HCT116 (cell line): ENCODE data around the gene AUTS2. TPM values are rescaled to one million over a fixed set of nuclear protein-coding genes. Genes with fewer than 3 reads are reported as not detected.

Source experiments
- ATAC-seq: fragments of 200-7000 bp; cut with Tn5 transposase; 2 replicates; pipeline ENCODE4 v1.9.1; 2020; ENCODE audit warnings: mild to moderate bottlenecking, moderate library complexity
- BruUV-seq: library from RNA; stranded (reverse); fragments of 400-500 nt; replicated peaks from 2 replicates; lab custom pipeline; 2021; lab: Mats Ljungman, UMichigan
- CTCF ChIA-PET: fragments of 300-600 bp; sonication (Branson Sonifier 250); formaldehyde crosslinking; loops from one replicate; lab custom pipeline; 2021; ENCODE audit warnings: antibody characterized with exemption; lab: Charles Lee
- POLR2A ChIA-PET: fragments of 300-600, 350-600 bp; sonication (Branson Sonifier 250); formaldehyde crosslinking; loops from one replicate; lab custom pipeline; 2021; ENCODE audit warnings: antibody characterized with exemption; lab: Charles Lee
- RAD21 ChIA-PET, 2 experiments: fragments of 300-600 bp; sonication (Branson Sonifier 250); formaldehyde crosslinking; loops; one replicate each; lab custom pipeline; 2023; ENCODE audit warnings: low total read pairs in 2 of 2; ENCODE audit not compliant: uncharacterized antibody in 2 of 2, unreplicated experiment in 2 of 2, low non-redundant PET in 1 of 2; lab: Charles Lee
- DNase-seq: peaks from one replicate; pipeline ENCODE4 v3.0.0-alpha.2; 2010; ENCODE audit warnings: low read depth, low spot score
- H2AFZ ChIP-seq: fragments of 200-600 bp; shearing (Covaris generic), sonication (generic); 2 replicates; pipeline ENCODE4 v1.6.1; 2017; ENCODE audit warnings: low read depth, mixed run types, mixed read lengths, antibody characterized with exemption, low read length; ENCODE audit not compliant: poor library complexity, severe bottlenecking
- H3K27ac ChIP-seq: 2 replicates; pipeline ENCODE4 v1.5.1; 2012; ENCODE audit warnings: low read depth, low read length
- H3K27me3 ChIP-seq: fragments of 200-600 bp; sonication (generic); 2 replicates; pipeline ENCODE4 v1.6.1; 2016; ENCODE audit warnings: mixed run types, low read length, mixed read lengths; ENCODE audit not compliant: insufficient read depth
- H3K36me3 ChIP-seq, 2 experiments: fragments of 200-500 bp in 1 of 2; fragments of 200-600 bp in 1 of 2; sonication (Bioruptor generic) in 1 of 2; sonication (generic) in 1 of 2; 2 replicates each; pipeline versions ENCODE4 v1.5.1 to v1.6.1; 2014 to 2016; ENCODE audit warnings: low read length in 2 of 2, inconsistent platforms in 1 of 2, mixed read lengths in 1 of 2, mixed run types in 1 of 2; ENCODE audit not compliant: insufficient read depth in 2 of 2, control insufficient read depth in 1 of 2
- H3K4me1 ChIP-seq, 2 experiments: fragments of 200-600 bp in 1 of 2; sonication (generic) in 1 of 2; 2 replicates each; pipeline versions ENCODE4 v1.5.1 to v1.6.1; 2012 to 2017; ENCODE audit warnings: low read length in 2 of 2, inconsistent platforms in 1 of 2, mild to moderate bottlenecking in 1 of 2, mixed read lengths in 1 of 2, mixed run types in 1 of 2, moderate library complexity in 1 of 2; ENCODE audit not compliant: insufficient read depth in 2 of 2, control insufficient read depth in 1 of 2
- H3K4me2 ChIP-seq: fragments of 200-600 bp; sonication (generic); 2 replicates; pipeline ENCODE4 v1.6.1; 2017; ENCODE audit warnings: mixed run types, low read length, mixed read lengths
- H3K4me3 ChIP-seq, 2 experiments: fragments of 200-600 bp in 1 of 2; sonication (generic) in 1 of 2; replicated peaks in 1 of 2; 2 replicates each; pipeline ENCODE4 v1.5.1; 2011 to 2016; ENCODE audit warnings: low read length in 2 of 2, control low read depth in 1 of 2, low read depth in 1 of 2, mild to moderate bottlenecking in 1 of 2, mixed read lengths in 1 of 2, mixed run types in 1 of 2
- H3K79me2 ChIP-seq: fragments of 200-600 bp; sonication (generic); 2 replicates; pipeline ENCODE4 v1.6.1; 2017; ENCODE audit warnings: mild to moderate bottlenecking, mixed run types, low read length, moderate library complexity, mixed read lengths; ENCODE audit not compliant: insufficient read depth
- H3K9ac ChIP-seq: fragments of 200-600 bp; sonication (generic); 2 replicates; pipeline ENCODE4 v1.6.1; 2016; ENCODE audit warnings: low read length, mixed read lengths
- H3K9me2 ChIP-seq: fragments of 200-600 bp; sonication (generic), shearing (Covaris generic); 2 replicates; pipeline ENCODE4 v1.6.1; 2017; ENCODE audit warnings: mixed run types, mild to moderate bottlenecking, moderate library complexity; ENCODE audit not compliant: insufficient read depth
- H3K9me3 ChIP-seq, 2 experiments: fragments of 200-500 bp in 1 of 2; fragments of 200-600 bp in 1 of 2; sonication (Bioruptor generic) in 1 of 2; sonication (generic) in 1 of 2; 2 replicates each; pipeline ENCODE4 v1.6.1; 2014 to 2017; ENCODE audit warnings: low read length in 2 of 2, mixed read lengths in 2 of 2, inconsistent platforms in 1 of 2, low read depth in 1 of 2, mild to moderate bottlenecking in 1 of 2, mixed run types in 1 of 2, moderate library complexity in 1 of 2; ENCODE audit not compliant: control insufficient read depth in 1 of 2, insufficient read depth in 1 of 2
- H4K20me1 ChIP-seq: fragments of 200-600 bp; sonication (generic), shearing (Covaris generic); 2 replicates; pipeline ENCODE4 v1.6.1; 2017; ENCODE audit warnings: mixed run types, mild to moderate bottlenecking, moderate library complexity; ENCODE audit not compliant: insufficient read depth
- CBX3 ChIP-seq: IDR thresholded peaks from 2 replicates; pipeline ENCODE4 v1.6.1; 2012; ENCODE audit warnings: low read depth
- CEBPB ChIP-seq: IDR thresholded peaks from 2 replicates; pipeline ENCODE4 v1.6.1; 2012; ENCODE audit warnings: low read depth
- CTCF ChIP-seq, 3 experiments: fragments of 200-600 bp in 1 of 3; sonication (generic) in 1 of 3; IDR thresholded peaks in 2 of 3; conservative IDR thresholded peaks in 1 of 3; 2 replicates each; pipeline ENCODE4 v1.5.1; 2012 to 2017; ENCODE audit warnings: low read depth in 2 of 3, low read length in 2 of 3, antibody characterized with exemption in 1 of 3, borderline replicate concordance in 1 of 3, control low read depth in 1 of 3, mild to moderate bottlenecking in 1 of 3, mixed read lengths in 1 of 3, mixed run types in 1 of 3, moderate library complexity in 1 of 3; ENCODE audit not compliant: insufficient read depth in 1 of 3
- EGR1 ChIP-seq: IDR thresholded peaks from 2 replicates; pipeline ENCODE4 v1.6.1; 2012; ENCODE audit warnings: low read depth
- ELF1 ChIP-seq: IDR thresholded peaks from 2 replicates; pipeline ENCODE4 v1.6.1; 2012; ENCODE audit warnings: low read depth, borderline replicate concordance
- EZH2 ChIP-seq: fragments of 200-600 bp; sonication (generic); IDR thresholded peaks from 2 replicates; pipeline ENCODE4 v1.6.1; 2017; ENCODE audit warnings: antibody characterized with exemption, mixed run types
- EZH2phosphoT487 ChIP-seq: fragments of 200-600 bp; IDR thresholded peaks from 2 replicates; pipeline ENCODE4 v1.6.1; 2018; ENCODE audit warnings: antibody characterized with exemption, borderline replicate concordance
- JUND ChIP-seq: IDR thresholded peaks from 2 replicates; pipeline ENCODE4 v1.6.1; 2012
- POLR2A ChIP-seq: IDR thresholded peaks from 2 replicates; pipeline ENCODE4 v1.7.0; 2011; ENCODE audit warnings: borderline replicate concordance; ENCODE audit not compliant: insufficient read depth, insufficient read length; ENCODE audit errors: extremely low read depth
- POLR2AphosphoS5 ChIP-seq: IDR thresholded peaks from 2 replicates; pipeline ENCODE4 v1.6.1; 2011; ENCODE audit warnings: mild to moderate bottlenecking, low read depth, low read length, moderate library complexity
- RAD21 ChIP-seq: IDR thresholded peaks from 2 replicates; pipeline ENCODE4 v1.6.1; 2012; ENCODE audit warnings: low read depth, mild to moderate bottlenecking
- SP1 ChIP-seq: IDR thresholded peaks from 2 replicates; pipeline ENCODE4 v1.6.1; 2012; ENCODE audit warnings: low read depth
- SRF ChIP-seq: IDR thresholded peaks from 2 replicates; pipeline ENCODE4 v1.6.1; 2012; ENCODE audit warnings: low read depth
- TCF7L2 ChIP-seq: IDR thresholded peaks from 2 replicates; pipeline ENCODE4 v1.7.0; 2011; ENCODE audit warnings: borderline replicate concordance, inconsistent platforms; ENCODE audit not compliant: insufficient read depth, insufficient read length; ENCODE audit errors: extremely low read depth
- ZBTB33 ChIP-seq: IDR thresholded peaks from 2 replicates; pipeline ENCODE4 v1.6.1; 2011; ENCODE audit warnings: mild to moderate bottlenecking, low read length, moderate library complexity; ENCODE audit not compliant: insufficient replicate concordance; ENCODE audit errors: extremely low read depth
- ZFX ChIP-seq: fragments of 450-650 bp; IDR thresholded peaks from 2 replicates; pipeline ENCODE4 v1.6.1; 2017
- ZNF274 ChIP-seq: fragments of 200-500 bp; sonication (Bioruptor generic); IDR thresholded peaks from 2 replicates; pipeline ENCODE4 v1.6.1; 2014; ENCODE audit warnings: mild to moderate bottlenecking, low read depth, low read length, inconsistent platforms
- intact Hi-C: fragments of 100-400 bp; cut with micrococcal nuclease; formaldehyde crosslinking; loops from 2 replicates; pipeline ENCODE4 v1.10.0; 2022
- total RNA-seq: library from RNA; stranded (reverse); gene quantifications from one replicate; pipeline ENCODE4 v1.2.1, GENCODE V29; 2021; ENCODE audit not compliant: unreplicated experiment

Gene AUTS2
- total RNA-seq, 1 experiment from 2014 or later: 0.93 TPM

DNA sequence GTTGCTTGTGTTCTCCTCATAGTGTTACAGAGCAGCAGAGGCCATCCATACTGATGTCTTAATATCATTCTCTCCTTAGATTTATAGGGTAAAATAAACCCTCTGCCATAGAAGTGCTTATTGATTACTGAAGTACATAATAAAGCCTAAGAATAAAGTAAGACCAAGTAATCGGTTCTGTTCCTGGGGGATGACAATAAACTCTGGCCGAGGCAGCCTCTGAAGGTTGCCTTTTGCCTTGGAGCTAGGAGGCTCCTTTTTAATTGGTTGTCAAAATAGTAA is 822.0 kb downstream of the AUTS2 start:
- Histone ChIP-seq H4K20me1 (no peaks in the 10 kb centered on the region), H3K36me3 (no peaks in the 10 kb centered on the region), H3K4me1 (no peaks in the 10 kb centered on the region), H3K79me2 (no peaks in the 10 kb centered on the region), H3K4me3 (no peak overlapping the region), H2AFZ (no peak overlapping the region), H3K9me2 (no peaks in the 10 kb centered on the region), H3K27me3 (no peaks in the 10 kb centered on the region), H3K9ac (no peak overlapping the region), H3K9me3 (peaks cover 8 to 27% of the 10 kb centered on the region in 2 experiments; a peak in 2 of 4 replicates), H3K27ac (no peak overlapping the region), H3K4me2 (no peak overlapping the region)
- DNase-seq (no peak), ATAC-seq (no peak)
- intact Hi-C loops: no loop called here
- RAD21 ChIA-PET: no interaction called here
- CTCF ChIA-PET: no interaction called here
- BruUV-seq: no TSS peak
- TF ChIP-seq EZH2: no peak
- no peak for TF ChIP-seq CTCF (IDR thresholded peaks at IDR 0.05 in 2 of 3, conservative IDR thresholded peaks at IDR 0.05 in 1 of 3; ENCODE audit: borderline replicate concordance in 1 of 3, insufficient read depth in 1 of 3, low read depth in 2 of 3, low read length in 2 of 3)
- no peak for TF ChIP-seq POLR2A
- TF ChIP-seq SRF: no peak
- no peak for TF ChIP-seq TCF7L2
- TF ChIP-seq ZFX: no peak
- no peak for TF ChIP-seq CBX3
- no peak for TF ChIP-seq ZNF274
- no peak for TF ChIP-seq ZBTB33
- TF ChIP-seq POLR2AphosphoS5: no peak
- no peak for TF ChIP-seq EZH2phosphoT487
- TF ChIP-seq CEBPB: no peak
- no peak for TF ChIP-seq ELF1
- no peak for TF ChIP-seq JUND
- no peak for TF ChIP-seq EGR1
- no peak for TF ChIP-seq SP1
- TF ChIP-seq RAD21: no peak
- POLR2A ChIA-PET: no interaction called here
